Choroid plexus epithelial cell (primary cell): ENCODE results near the gene DNAJB12.
"Not testable (repeated sequence)": the region's sequence is repeated elsewhere in the genome, so short reads cannot be mapped to it uniquely, and the experiment has no call there.

ENCODE experiments used
- DNase-seq: peaks from one replicate; pipeline ENCODE4 v3.0.0-alpha.2; 2010; ENCODE audit warnings: low read depth
- H3K4me3 ChIP-seq: 2 replicates; pipeline ENCODE4 v1.5.1; 2011; ENCODE audit warnings: low read depth, mild to moderate bottlenecking, control low read depth, low read length, moderate library complexity
- CTCF ChIP-seq: conservative IDR thresholded peaks from 2 replicates; pipeline ENCODE4 v1.5.1; 2011; ENCODE audit warnings: low read depth, mild to moderate bottlenecking, control low read depth, inconsistent platforms, low read length, moderate library complexity

The DNAJB12 gene

GRCh38 chr10:72355214-72355555 is 466 bp upstream of the DNAJB12 start:
- no peak for DNase-seq
- no peak for TF ChIP-seq CTCF
- H3K4me3 ChIP-seq = peak overlapping the region; percentile 99

- peak overlapping the region; percentile 99 for H3K4me3 ChIP-seq
- no peak for TF ChIP-seq CTCF
- DNase-seq = peak; percentile 46
Observed at GRCh38 chr10:72353965-72354355, 759 bp downstream of the DNAJB12 start.

- DNase-seq = peak; percentile 63
- TF ChIP-seq CTCF = no peak
- H3K4me3 ChIP-seq = peak overlapping the region; percentile 99
Observed at GRCh38 chr10:72353028-72353964, 1.4 kb downstream of the DNAJB12 start.

GRCh38 chr10:72351479-72351878 is 3.2 kb downstream of the DNAJB12 start:
- no peak for TF ChIP-seq CTCF
- no peak overlapping the region for H3K4me3 ChIP-seq
- no peak for DNase-seq

- no peak for DNase-seq
- H3K4me3 ChIP-seq = no peak overlapping the region
- no peak for TF ChIP-seq CTCF
Observed at GRCh38 chr10:72349438-72349837, 5.3 kb downstream of the DNAJB12 start.

GRCh38 chr10:72348282-72348681 is 6.4 kb downstream of the DNAJB12 start:
- no peak for DNase-seq
- TF ChIP-seq CTCF = no peak
- H3K4me3 ChIP-seq = no peak overlapping the region

- DNase-seq, H3K4me3 ChIP-seq: not testable (repeated sequence)
Observed at GRCh38 chr10:72346117-72346516, 8.6 kb downstream of the DNAJB12 start.
